AG04450 (cell line): ENCODE results near the gene CYGB. TPM values are rescaled to one million over a fixed set of nuclear protein-coding genes. Genes with fewer than 3 reads are reported as not detected.
A peak's percentile ranks its signal among the peaks of the same experiment; 100 is the strongest.
"Not testable (repeated sequence)": the region's sequence is repeated elsewhere in the genome, so short reads cannot be mapped to it uniquely, and the experiment has no call there.

Experiments used
- CTCF ChIA-PET: fragments of 300-600, 350-600 bp; formaldehyde crosslinking; extraction: SDS; loops from one replicate; lab custom pipeline; 2022; ENCODE audit warnings: antibody characterized with exemption, inconsistent platforms; lab: Charles Lee
- POLR2A ChIA-PET: fragments of 350-600 bp; formaldehyde crosslinking; extraction: SDS; loops from one replicate; lab custom pipeline; 2021; ENCODE audit warnings: antibody characterized with exemption, inconsistent platforms; lab: Yijun Ruan, JAX
- DNase-seq: peaks from one replicate; pipeline ENCODE4 v3.0.0-alpha.2; 2011; ENCODE audit warnings: low read depth, low spot score
- H3K27ac ChIP-seq: one replicate; pipeline ENCODE4 v1.5.1; 2012; ENCODE audit warnings: low read depth, low read length, control low read depth
- H3K27me3 ChIP-seq: one replicate; pipeline ENCODE4 v1.6.0; 2012; ENCODE audit warnings: low read length; ENCODE audit not compliant: control insufficient read depth, insufficient read depth
- H3K4me3 ChIP-seq: 2 replicates; pipeline ENCODE4 v1.5.1; 2011; ENCODE audit warnings: mild to moderate bottlenecking, low read depth, low read length, control low read depth
- H3K9me3 ChIP-seq: 2 replicates; pipeline ENCODE4 v1.5.1; 2012; ENCODE audit warnings: low read length; ENCODE audit not compliant: control insufficient read depth, insufficient read depth
- CTCF ChIP-seq: IDR thresholded peaks from 2 replicates; pipeline ENCODE4 v1.5.1; 2011; ENCODE audit warnings: low read depth, low read length, control low read depth, inconsistent platforms
- polyA plus RNA-seq: library from polyadenylated mRNA; depleted of rRNA; stranded (reverse); fragments of >200 nt; gene quantifications from 2 replicates; pipeline ENCODE4 v1.2.3, GENCODE V29; 2011

CYGB gene
- polyA plus RNA-seq, 1 experiment: 7.4 TPM

DNA sequence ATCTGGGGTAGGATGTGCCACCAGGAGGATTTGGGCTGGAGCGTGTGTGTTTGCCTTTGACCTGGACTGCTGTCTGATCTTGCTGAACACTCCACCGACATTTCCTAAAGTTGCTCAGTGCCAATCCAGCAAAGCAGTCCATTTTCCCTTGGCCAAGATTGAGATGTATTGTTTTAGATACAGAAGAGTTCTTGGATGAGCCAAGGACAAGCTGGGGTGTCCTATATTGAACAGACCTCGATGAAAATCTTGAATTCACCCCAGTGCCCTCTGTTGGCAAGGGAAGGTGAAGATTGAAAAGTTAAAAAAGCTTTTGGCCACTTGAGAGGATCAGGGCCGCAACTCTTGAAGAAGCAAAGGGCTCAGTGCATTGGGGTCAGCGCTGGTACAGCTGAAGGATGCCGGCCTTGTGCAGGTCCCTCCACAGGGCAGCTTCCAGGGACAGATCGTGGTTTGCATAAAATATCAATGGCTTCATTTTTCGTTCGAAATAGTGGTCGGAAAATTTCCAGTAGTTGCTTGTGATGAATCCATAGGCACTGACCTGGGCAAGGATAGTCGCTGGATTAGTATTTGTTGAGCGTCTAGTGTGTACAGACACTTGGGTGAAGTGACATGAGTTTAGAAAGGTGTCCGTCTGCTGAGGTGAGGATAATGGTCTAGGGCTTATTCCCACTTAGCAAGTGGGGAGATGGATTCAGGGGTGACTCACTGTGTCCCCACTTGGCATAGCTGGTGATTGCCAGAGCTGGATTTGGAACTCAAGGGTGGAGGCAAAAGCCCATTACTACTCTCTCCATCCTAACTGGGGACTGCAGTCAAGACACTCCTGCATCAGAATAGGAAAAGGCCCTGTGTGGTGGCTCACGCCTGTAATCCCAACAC is 28.5 kb upstream of the CYGB start:
- POLR2A ChIA-PET: interaction anchor here (0.9 to 1.7 kb wide), 3 partner anchors 16 to 25 kb away, joined by 3 to 7 read pairs (median 4); no protein-coding TSS in a partner anchor
- Histone ChIP-seq H3K27me3 (no peaks in the 10 kb centered on the region), H3K27ac (no peak overlapping the region), H3K4me3 (no peak overlapping the region), H3K9me3 (peaks cover 10% of the 10 kb centered on the region)
- no peak for TF ChIP-seq CTCF
- CTCF ChIA-PET: interaction anchor here (0.7 to 2.1 kb wide), 6 partner anchors 8 to 149 kb away, joined by 3 to 10 read pairs (median 4); no protein-coding TSS in a partner anchor
- no peak for DNase-seq

DNA sequence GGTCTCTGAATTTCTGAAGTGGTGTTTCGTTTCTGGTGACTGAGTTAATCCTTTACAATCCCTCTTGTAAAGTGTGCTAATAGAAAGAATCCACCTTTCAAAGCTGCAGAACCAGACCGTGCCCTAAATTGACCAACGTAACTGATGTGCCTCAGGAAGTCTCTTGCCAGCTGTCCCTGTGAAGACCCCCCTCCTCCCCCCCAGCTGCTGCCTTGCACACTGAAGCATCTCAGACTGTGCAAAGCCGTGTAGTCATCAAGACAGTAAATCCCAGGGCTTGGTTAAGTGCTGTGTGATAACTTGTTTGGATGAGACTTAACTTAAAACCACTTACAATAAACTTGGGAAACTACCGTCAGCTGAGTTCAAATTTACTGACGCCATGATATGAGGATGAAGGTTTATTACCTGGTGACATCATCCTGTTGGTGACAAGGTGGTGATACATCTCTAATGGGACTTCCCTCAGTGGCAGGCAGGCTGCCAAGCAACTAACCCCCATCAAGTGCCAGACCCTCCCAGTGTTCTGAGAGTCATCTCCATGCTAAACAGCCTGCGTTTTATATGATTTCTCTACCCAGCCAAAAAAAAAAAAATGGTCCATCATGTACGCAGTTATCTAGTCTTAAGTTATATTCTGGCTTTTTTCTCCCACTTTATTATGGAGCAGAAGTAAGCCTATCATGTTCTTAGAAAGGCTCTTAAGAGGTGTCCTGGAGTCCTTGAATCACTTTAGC is 27.6 kb upstream of the CYGB start:
- H3K27ac ChIP-seq, H3K4me3 ChIP-seq, H3K9me3 ChIP-seq, H3K27me3 ChIP-seq, POLR2A ChIA-PET: not testable (repeated sequence)
- peak; percentile 51 for DNase-seq
- CTCF ChIA-PET: interaction anchor here (0.6 to 0.7 kb wide), 2 partner anchors 57 to 150 kb away, joined by 3 to 7 read pairs; no protein-coding TSS in a partner anchor

DNA sequence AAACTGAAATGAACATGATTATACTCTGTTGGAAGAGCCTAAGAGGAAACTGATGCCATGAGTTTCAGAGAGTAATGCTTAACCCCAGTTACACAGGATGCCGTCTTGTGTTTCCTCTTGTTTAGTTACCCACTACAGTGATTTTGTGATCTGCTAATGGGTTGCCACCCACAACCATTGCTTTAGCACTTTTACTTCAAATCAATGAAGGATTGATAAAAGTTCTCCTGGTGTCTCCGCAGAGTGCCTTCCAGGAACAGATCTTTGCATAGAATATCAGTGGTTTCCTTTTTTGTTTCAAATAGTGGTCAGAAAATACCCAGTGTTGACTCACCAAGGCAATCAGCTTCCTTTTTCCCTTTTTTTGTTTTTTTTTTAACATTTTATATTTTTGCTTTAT is 25.9 kb upstream of the CYGB start:
- H3K9me3 ChIP-seq, DNase-seq, H3K27ac ChIP-seq, H3K27me3 ChIP-seq, H3K4me3 ChIP-seq: not testable (repeated sequence)
- CTCF ChIA-PET: interaction anchor here (2.0 kb wide), 1 partner anchor 60 kb away, joined by 9 read pairs; no protein-coding TSS in a partner anchor
- POLR2A ChIA-PET: interaction anchor here (0.9 kb wide), 1 partner anchor 146 kb away, joined by 4 read pairs; no protein-coding TSS in a partner anchor

GRCh38 chr17:76562734-76563148 is 25.2 kb upstream of the CYGB start:
- peak overlapping the region; percentile 11 for H3K27ac ChIP-seq
- POLR2A ChIA-PET: interaction anchor here (0.9 to 1.3 kb wide), 3 partner anchors 106 to 175 kb away, joined by 3 to 4 read pairs (median 3); partner anchors contain the start of gene SRSF2

DNA sequence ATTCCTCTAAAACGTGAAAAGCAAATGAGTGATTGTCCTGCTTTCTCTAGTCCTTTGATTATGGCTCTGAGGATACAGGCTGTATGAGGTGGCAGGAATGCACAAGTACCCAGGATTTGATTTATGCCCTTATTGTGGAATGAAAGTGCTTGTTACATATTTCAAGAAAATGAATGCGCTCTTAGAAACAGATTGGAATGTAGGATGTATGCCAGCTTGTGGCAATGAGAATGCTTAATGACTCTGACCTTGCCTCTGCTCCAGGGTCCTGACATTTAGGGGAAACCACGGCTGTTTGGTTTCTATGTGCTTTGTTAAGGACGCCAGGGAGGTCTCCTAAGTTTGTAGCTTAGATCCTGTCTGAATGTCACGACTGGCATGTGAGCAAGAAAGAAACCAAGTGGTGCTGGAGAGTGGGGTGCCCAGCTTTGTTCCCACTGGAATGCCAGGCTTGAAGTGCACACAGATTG is 24.3 kb upstream of the CYGB start:
- peak overlapping the region; percentile 1; the same call in 1 of the 2 replicates for H3K4me3 ChIP-seq
- ChIA-PET POLR2A (interaction anchor here (1.2 to 1.3 kb wide), 2 partner anchors 107 to 175 kb away, joined by 3 read pairs; partner anchors contain the start of gene SRSF2), CTCF (interaction anchor here (1.4 to 1.7 kb wide), 2 partner anchors 15 to 39 kb away, joined by 4 to 6 read pairs; no protein-coding TSS in a partner anchor)
- no peaks in the 10 kb centered on the region for H3K9me3 ChIP-seq
- no peak for TF ChIP-seq CTCF
- peak overlapping the region; percentile 52 for H3K27ac ChIP-seq
- DNase-seq: no peak
- H3K27me3 ChIP-seq: no peaks in the 10 kb centered on the region

More at GRCh38 chr17:76562734-76563148, 25.2 kb upstream of the CYGB start:
- DNase-seq: peak; percentile 72
- TF ChIP-seq CTCF: no peak
- CTCF ChIA-PET: interaction anchor here (0.6 to 2.0 kb wide), 4 partner anchors 16 to 61 kb away, joined by 3 to 9 read pairs (median 5); no protein-coding TSS in a partner anchor
- Histone ChIP-seq H3K9me3 (no peaks in the 10 kb centered on the region), H3K27me3 (no peaks in the 10 kb centered on the region), H3K4me3 (no peak overlapping the region)
